ENCODE results near the gene SYT12. TPM values are rescaled to one million over a fixed set of nuclear protein-coding genes. Genes with fewer than 3 reads are reported as not detected.

SYT12 gene
- total RNA-seq, 4 donors from 2014 or later, result 1.1 to 3.9 TPM; not detected in 2

- Histone ChIP-seq H3K4me1 (peaks cover 0 to 16% (median 0%) of the 10 kb centered on the region in 4 donors), H3K36me3 (no peaks in the 10 kb centered on the region), H3K27me3 (no peaks in the 10 kb centered on the region), H3K9me3 (no peaks in the 10 kb centered on the region), H3K4me3 (no peak overlapping the region), H3K27ac (no peak overlapping the region)
- peak; percentile 27 to 89 (median 79) for DNase-seq
- TF ChIP-seq POLR2A (IDR thresholded peaks at IDR 0.05), result no peak
- TF ChIP-seq, protein P1, sequence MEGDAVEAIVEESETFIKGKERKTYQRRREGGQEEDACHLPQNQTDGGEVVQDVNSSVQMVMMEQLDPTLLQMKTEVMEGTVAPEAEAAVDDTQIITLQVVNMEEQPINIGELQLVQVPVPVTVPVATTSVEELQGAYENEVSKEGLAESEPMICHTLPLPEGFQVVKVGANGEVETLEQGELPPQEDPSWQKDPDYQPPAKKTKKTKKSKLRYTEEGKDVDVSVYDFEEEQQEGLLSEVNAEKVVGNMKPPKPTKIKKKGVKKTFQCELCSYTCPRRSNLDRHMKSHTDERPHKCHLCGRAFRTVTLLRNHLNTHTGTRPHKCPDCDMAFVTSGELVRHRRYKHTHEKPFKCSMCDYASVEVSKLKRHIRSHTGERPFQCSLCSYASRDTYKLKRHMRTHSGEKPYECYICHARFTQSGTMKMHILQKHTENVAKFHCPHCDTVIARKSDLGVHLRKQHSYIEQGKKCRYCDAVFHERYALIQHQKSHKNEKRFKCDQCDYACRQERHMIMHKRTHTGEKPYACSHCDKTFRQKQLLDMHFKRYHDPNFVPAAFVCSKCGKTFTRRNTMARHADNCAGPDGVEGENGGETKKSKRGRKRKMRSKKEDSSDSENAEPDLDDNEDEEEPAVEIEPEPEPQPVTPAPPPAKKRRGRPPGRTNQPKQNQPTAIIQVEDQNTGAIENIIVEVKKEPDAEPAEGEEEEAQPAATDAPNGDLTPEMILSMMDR (IDR thresholded peaks at IDR 0.05), result no peak
These were observed 40.9 kb upstream of the SYT12 start for GRCh38 chr11:66981976-66982578.

DNA sequence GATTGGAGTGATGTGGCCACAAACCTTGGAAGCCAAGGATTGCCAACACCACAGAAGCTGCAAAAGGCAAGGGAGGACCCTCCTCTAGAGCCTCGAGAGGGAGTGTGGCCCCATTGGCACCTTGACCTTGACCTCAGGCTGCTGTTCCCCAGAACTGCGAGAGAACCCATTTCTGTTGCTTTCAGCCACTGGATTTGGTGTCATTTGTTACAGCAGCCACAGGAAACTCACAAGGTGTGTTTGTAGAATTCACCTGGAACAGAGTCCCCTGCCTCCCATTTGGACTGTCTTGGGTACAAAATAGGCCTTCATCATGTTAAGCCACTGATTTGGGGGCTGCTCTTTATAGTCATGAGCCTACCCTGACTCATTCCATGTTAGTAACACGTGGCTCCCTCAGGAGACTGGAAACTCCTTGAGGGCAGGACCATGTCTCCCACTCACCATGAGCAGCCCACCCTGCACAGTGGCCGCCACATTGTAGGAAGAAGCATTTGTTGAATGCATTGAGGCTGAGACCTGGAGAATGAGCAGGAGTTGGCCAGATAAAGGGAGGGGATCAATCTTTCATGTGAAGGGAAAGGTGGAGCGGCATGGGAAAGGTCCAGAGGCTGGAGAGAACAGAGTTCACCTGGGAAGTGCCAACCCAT lies 39.5 kb upstream of the SYT12 start:
- H3K27ac ChIP-seq, result no peak overlapping the region
- peaks cover 0 to 16% (median 0%) of the 10 kb centered on the region in 4 donors for H3K4me1 ChIP-seq
- no peaks in the 10 kb centered on the region for H3K36me3 ChIP-seq
- TF ChIP-seq, protein P1 (IDR thresholded peaks at IDR 0.05), result no peak
- no peak for TF ChIP-seq POLR2A (IDR thresholded peaks at IDR 0.05)
- DNase-seq, result no peak
- no peaks in the 10 kb centered on the region for H3K27me3 ChIP-seq
- H3K9me3 ChIP-seq, result no peaks in the 10 kb centered on the region
- no peak overlapping the region for H3K4me3 ChIP-seq

- no peaks in the 10 kb centered on the region for H3K36me3 ChIP-seq
- no peak overlapping the region for H3K4me3 ChIP-seq
These were observed 37.3 kb upstream of the SYT12 start for GRCh38 chr11:66985508-66986177.

GRCh38 chr11:66986178-66986545 lies 36.8 kb upstream of the SYT12 start:
- TF ChIP-seq, protein P1 (IDR thresholded peaks at IDR 0.05), result no peak
- TF ChIP-seq POLR2A (IDR thresholded peaks at IDR 0.05), result no peak
- Histone ChIP-seq H3K27ac (no peak overlapping the region), H3K9me3 (no peaks in the 10 kb centered on the region), H3K4me1 (peaks cover 0 to 16% (median 0%) of the 10 kb centered on the region in 4 donors), H3K36me3 (no peaks in the 10 kb centered on the region), H3K4me3 (no peak overlapping the region), H3K27me3 (no peaks in the 10 kb centered on the region)
- DNase-seq, result no peak

More at GRCh38 chr11:66985508-66986177, 37.3 kb upstream of the SYT12 start:
- Histone ChIP-seq H3K4me1 (peaks cover 0 to 16% (median 0%) of the 10 kb centered on the region in 4 donors), H3K27me3 (no peaks in the 10 kb centered on the region), H3K27ac (no peak overlapping the region), H3K9me3 (no peaks in the 10 kb centered on the region)
- DNase-seq, result no peak
- no peak for TF ChIP-seq POLR2A (IDR thresholded peaks at IDR 0.05)
- TF ChIP-seq, protein P1 (IDR thresholded peaks at IDR 0.05), result no peak

GRCh38 chr11:66987158-66987620 lies 35.7 kb upstream of the SYT12 start:
- Histone ChIP-seq H3K27me3 (no peaks in the 10 kb centered on the region), H3K36me3 (no peaks in the 10 kb centered on the region), H3K27ac (no peak overlapping the region), H3K4me3 (no peak overlapping the region), H3K9me3 (no peaks in the 10 kb centered on the region), H3K4me1 (peaks cover 0 to 8% (median 0%) of the 10 kb centered on the region in 4 donors)
- no peak for TF ChIP-seq POLR2A (IDR thresholded peaks at IDR 0.05)
- TF ChIP-seq, protein P1 (IDR thresholded peaks at IDR 0.05), result no peak
- no peak for DNase-seq

Measured in Peyer's patch (tissue), 4 donors.